ENCODE results near the gene S100A9.

DNA sequence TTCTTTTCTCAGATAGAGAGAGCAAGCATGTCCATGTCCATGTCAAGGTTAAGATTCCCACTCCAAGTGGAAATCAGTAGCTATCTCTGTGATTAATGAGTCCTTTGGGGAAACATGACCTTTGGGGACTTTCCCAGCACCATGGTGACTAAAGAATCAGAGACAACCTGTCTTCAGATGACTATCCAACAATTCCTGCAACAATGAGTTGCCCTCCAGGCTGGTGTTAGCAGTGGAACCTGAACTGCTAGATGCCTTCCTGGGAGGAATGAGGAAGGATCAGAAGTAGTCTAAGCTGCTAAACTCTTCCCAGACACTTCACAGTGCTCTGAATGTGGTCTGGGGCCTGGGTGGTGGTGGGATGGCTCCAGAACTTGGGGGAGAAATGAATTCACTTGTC is 6.5 kb downstream of the S100A9 start:
- TF ChIP-seq FOSL1 (IDR thresholded peaks at IDR 0.05; ENCODE audit: low read depth) (no peak), MAX (IDR thresholded peaks at IDR 0.05) (no peak), POLR2AphosphoS5 (IDR thresholded peaks at IDR 0.05; ENCODE audit: low read depth, low read length) (no peak)
